ENCODE data around the gene DPYD. TPM values are rescaled to one million over a fixed set of nuclear protein-coding genes. Genes with fewer than 3 reads are reported as not detected.
A peak's percentile ranks its signal among the peaks of the same experiment; 100 is the strongest.

The DPYD gene
- total and polyA plus RNA-seq, 2 donors = 24.7 to 84.3 TPM

DNA sequence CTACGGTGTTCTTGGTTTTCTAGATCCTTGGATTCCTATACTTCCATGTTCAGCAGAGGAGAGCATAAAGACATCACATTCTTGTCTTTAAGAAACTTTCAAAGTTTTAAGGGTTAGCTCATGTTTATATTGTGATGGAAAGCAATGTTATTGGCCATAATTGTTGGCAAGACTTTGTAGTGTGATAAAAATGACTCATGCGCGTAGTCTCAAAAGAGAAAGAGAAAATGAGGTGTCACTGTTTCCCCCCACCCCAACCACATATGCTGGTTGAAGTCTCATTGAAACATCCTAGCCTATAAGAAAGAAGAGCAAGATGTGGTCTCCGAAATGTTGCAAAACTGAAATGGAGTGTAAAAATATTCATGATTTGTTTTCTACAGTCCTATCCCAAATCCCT is 850.5 kb downstream of the DPYD start:
- 72% methylated on average over 4 of the region's 4 CpGs for WGBS
- Histone ChIP-seq H3K4me1 (ENCODE audit: insufficient read depth) (no peaks in the 10 kb centered on the region), H3K36me3 (ENCODE audit: insufficient read depth) (no peaks in the 10 kb centered on the region), H3K27ac (ENCODE audit: low read depth) (no peak overlapping the region), H3K4me3 (ENCODE audit: low read depth, low read length) (no peak overlapping the region)
- DNase-seq (ENCODE audit: extremely low spot score) = no peak

- Histone ChIP-seq H3K27ac (ENCODE audit: low read depth) (no peak overlapping the region), H3K36me3 (ENCODE audit: insufficient read depth) (no peaks in the 10 kb centered on the region), H3K4me3 (ENCODE audit: low read depth, low read length) (no peak overlapping the region), H3K4me1 (ENCODE audit: insufficient read depth) (no peaks in the 10 kb centered on the region)
- DNase-seq (ENCODE audit: extremely low spot score) = no peak
- 87% methylated on average over 2 of the region's 2 CpGs for WGBS
Observed at GRCh38 chr1:97069312-97069711, 851.5 kb downstream of the DPYD start.

DNA sequence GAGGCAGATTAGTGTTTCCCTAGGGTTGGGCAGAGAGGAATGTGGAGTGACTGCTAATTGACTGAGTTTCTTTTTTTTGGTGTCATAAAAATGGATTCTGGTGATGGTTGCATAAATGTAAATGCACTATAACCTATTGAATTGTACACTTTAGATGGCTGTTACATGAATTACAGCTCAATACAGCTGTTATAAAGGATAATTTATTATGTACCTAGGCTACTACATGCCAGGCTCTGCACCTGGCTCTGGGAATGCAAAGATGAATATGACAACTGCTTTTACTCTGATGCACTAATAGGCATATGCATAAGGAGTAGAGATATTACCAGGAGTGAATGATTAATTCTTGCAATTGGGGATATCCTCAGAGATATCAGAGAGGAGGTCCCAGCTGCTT is 854.0 kb downstream of the DPYD start:
- no peak overlapping the region for H3K4me3 ChIP-seq (ENCODE audit: low read depth, low read length)
- no peaks in the 10 kb centered on the region for H3K36me3 ChIP-seq (ENCODE audit: insufficient read depth)
- no peak for DNase-seq (ENCODE audit: extremely low spot score)
- H3K27ac ChIP-seq (ENCODE audit: low read depth) = no peak overlapping the region
- no peaks in the 10 kb centered on the region for H3K4me1 ChIP-seq (ENCODE audit: insufficient read depth)

DNA sequence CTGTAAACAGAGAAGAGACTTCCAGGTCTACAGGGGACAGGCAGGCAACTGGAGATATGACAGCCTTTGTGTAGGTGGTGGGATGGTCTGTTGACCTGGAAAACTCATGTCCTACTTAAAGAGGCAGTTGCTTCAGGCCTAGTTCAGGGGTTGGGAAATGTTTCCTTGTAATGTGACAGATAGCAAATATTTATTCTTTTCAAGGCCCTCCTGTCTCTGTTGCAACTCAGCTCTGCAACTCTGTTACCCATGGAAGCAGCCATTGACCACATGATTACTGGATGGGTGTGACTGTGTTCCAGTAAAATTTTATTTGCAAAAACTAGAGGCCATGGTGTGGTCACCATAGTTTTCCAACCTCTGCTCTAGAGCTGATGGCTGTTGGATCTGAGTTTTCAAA is 857.3 kb downstream of the DPYD start:
- peak; percentile 23 for DNase-seq (ENCODE audit: extremely low spot score)
- Histone ChIP-seq H3K36me3 (ENCODE audit: insufficient read depth) (no peaks in the 10 kb centered on the region), H3K27ac (ENCODE audit: low read depth) (no peak overlapping the region)

GRCh38 chr1:97061604-97062003 is 859.2 kb downstream of the DPYD start:
- Histone ChIP-seq H3K36me3 (ENCODE audit: insufficient read depth) (no peaks in the 10 kb centered on the region), H3K27ac (ENCODE audit: low read depth) (no peak overlapping the region), H3K4me3 (ENCODE audit: low read depth, low read length) (no peak overlapping the region), H3K4me1 (ENCODE audit: insufficient read depth) (no peaks in the 10 kb centered on the region)
- DNase-seq (ENCODE audit: extremely low spot score) = no peak
- WGBS = 87% methylated on average over 2 of the region's 2 CpGs

More for the DNA sequence above, 857.3 kb downstream of the DPYD start:
- H3K4me1 ChIP-seq (ENCODE audit: insufficient read depth) = no peaks in the 10 kb centered on the region
- H3K4me3 ChIP-seq (ENCODE audit: low read depth, low read length) = no peak overlapping the region

DNA sequence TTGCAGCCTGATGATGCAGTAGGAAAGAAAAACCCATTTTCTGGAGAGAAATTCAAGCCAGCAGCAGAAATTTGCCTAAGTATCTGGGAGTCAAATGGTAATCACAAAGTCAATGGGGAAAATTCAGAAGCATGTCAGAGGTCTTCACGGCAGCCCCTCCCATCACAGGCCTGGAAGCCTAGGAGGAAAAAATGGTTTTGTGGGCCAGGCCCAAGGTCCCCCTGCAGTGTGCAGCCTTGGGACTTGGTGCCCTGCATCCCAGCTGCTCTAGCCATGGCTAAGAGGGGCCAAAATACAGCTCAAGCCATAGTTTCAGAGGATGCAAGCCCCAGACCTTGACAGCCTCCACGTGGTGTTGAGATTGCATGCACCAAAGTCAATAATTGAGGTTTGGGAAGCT is 864.4 kb downstream of the DPYD start:
- WGBS = 94% methylated on average over 2 of the region's 2 CpGs
- Histone ChIP-seq H3K4me1 (ENCODE audit: insufficient read depth) (no peaks in the 10 kb centered on the region), H3K27ac (ENCODE audit: low read depth) (no peak overlapping the region), H3K36me3 (ENCODE audit: insufficient read depth) (no peaks in the 10 kb centered on the region), H3K4me3 (ENCODE audit: low read depth, low read length) (no peak overlapping the region)
- no peak for DNase-seq (ENCODE audit: extremely low spot score)

DNA sequence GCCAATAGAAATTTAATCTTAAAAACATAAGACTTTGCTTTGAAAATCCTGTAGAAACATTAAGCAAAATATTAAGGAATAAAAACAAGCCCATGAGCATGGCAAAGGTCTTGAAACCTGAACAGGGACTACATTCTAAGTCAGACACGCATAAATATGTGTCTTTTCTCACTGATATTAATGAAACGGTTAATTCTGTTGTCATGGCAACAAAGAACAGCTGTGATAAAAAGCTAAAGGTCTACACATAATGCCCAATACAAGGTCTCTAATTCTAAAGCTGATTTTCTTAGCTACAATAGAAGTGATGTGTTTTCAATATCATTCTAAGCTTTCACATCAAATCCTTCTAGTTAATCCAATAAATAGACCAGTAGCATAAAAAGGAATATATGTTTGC is 867.6 kb downstream of the DPYD start:
- Histone ChIP-seq H3K36me3 (ENCODE audit: insufficient read depth) (no peaks in the 10 kb centered on the region), H3K27ac (ENCODE audit: low read depth) (no peak overlapping the region), H3K4me1 (ENCODE audit: insufficient read depth) (no peaks in the 10 kb centered on the region), H3K4me3 (ENCODE audit: low read depth, low read length) (no peak overlapping the region)
- DNase-seq (ENCODE audit: extremely low spot score) = no peak
- 82% methylated on average over 2 of the region's 2 CpGs for WGBS

DNA sequence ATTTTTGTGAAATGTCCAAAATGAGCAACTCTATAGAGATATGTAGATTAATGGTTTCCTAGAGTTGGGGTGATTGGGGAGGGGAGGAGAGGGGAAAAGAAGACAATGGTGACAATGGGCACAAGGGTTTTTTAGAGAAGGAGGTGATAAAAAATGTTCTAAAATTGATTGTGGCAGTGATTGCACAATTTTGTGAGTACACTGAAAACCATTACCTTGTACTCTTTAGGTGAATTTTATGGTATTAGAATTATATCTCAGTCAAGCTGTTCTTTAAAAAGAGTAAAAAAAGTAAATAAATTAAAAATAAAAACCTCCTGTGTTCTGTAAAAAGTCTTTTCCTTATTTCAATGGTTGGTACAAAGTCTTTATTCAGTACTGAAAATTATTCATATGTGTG is 869.0 kb downstream of the DPYD start:
- H3K4me1 ChIP-seq (ENCODE audit: insufficient read depth) = no peaks in the 10 kb centered on the region
- H3K36me3 ChIP-seq (ENCODE audit: insufficient read depth) = no peaks in the 10 kb centered on the region
- DNase-seq (ENCODE audit: extremely low spot score) = no peak
- no peak overlapping the region for H3K4me3 ChIP-seq (ENCODE audit: low read depth, low read length)
- H3K27ac ChIP-seq (ENCODE audit: low read depth) = no peak overlapping the region

DNA sequence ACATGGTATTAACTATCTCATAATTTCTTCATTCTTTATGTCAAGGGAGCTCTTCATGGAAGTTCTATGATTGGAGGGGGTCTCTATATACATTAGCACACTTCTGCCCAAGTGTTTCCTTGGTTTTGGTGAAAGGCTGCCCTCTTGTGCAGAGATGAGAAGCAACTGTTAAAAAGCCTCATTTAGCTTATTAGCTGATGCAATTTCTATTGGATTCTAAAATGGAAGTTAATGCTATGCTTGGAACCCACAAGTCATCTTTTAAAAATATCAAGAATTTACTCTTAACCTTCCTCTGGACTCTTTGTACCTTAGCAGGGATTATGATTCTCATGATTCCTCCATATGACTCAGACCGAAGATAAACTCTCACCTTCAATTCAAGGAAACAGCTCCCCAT is 870.3 kb downstream of the DPYD start:
- Histone ChIP-seq H3K4me1 (ENCODE audit: insufficient read depth) (no peaks in the 10 kb centered on the region), H3K4me3 (ENCODE audit: low read depth, low read length) (no peak overlapping the region), H3K36me3 (ENCODE audit: insufficient read depth) (no peaks in the 10 kb centered on the region), H3K27ac (ENCODE audit: low read depth) (no peak overlapping the region)
- DNase-seq (ENCODE audit: extremely low spot score) = no peak
- 97% methylated on average over 1 of the region's 1 CpG for WGBS

- DNase-seq (ENCODE audit: extremely low spot score) = no peak
- H3K36me3 ChIP-seq (ENCODE audit: insufficient read depth) = no peaks in the 10 kb centered on the region
- no peaks in the 10 kb centered on the region for H3K4me1 ChIP-seq (ENCODE audit: insufficient read depth)
- no peak overlapping the region for H3K27ac ChIP-seq (ENCODE audit: low read depth)
- WGBS = 47% methylated on average over 2 of the region's 2 CpGs
- H3K4me3 ChIP-seq (ENCODE audit: low read depth, low read length) = no peak overlapping the region
Observed at GRCh38 chr1:97047421-97047793, 873.4 kb downstream of the DPYD start.

- Histone ChIP-seq H3K4me3 (ENCODE audit: low read depth, low read length) (no peak overlapping the region), H3K4me1 (ENCODE audit: insufficient read depth) (no peaks in the 10 kb centered on the region), H3K27ac (ENCODE audit: low read depth) (no peak overlapping the region), H3K36me3 (ENCODE audit: insufficient read depth) (no peaks in the 10 kb centered on the region)
- DNase-seq (ENCODE audit: extremely low spot score) = no peak
- WGBS = 79% methylated on average over 5 of the region's 5 CpGs
Observed at GRCh38 chr1:97046765-97047420, 873.9 kb downstream of the DPYD start.

DNA sequence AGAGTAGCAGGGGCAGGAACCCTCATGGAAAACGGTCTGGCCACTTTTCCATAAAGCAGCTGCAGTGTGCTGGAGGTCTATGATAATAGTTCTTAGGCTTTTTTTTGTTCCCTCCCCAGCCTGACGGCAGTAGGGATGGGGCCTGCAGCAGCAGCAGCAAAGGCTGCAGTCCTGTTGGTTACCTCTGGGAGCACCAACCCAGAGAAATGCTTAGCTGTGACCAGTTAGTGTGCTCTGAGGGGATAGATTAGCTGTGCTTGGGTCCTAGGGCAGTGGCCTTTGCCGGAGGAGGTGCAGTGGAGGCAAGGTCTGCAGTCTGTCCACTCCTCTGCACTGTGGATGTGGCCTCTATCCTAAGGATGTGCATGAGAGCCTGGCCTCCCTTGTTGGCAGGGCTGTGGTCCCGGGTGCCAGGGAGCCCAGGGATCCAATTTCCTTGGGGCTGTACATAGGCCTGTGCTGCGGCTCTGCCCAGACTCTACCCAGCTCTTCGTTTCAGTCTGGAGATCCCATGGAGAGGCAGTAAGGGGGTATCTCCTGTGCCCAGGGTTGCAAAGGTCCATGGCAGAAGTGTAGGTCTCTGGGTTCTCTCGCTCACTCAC is 876.6 kb downstream of the DPYD start:
- Histone ChIP-seq H3K4me3 (ENCODE audit: low read depth, low read length) (no peak overlapping the region), H3K4me1 (ENCODE audit: insufficient read depth) (no peaks in the 10 kb centered on the region), H3K36me3 (ENCODE audit: insufficient read depth) (no peaks in the 10 kb centered on the region), H3K27ac (ENCODE audit: low read depth) (no peak overlapping the region)
- no peak for DNase-seq (ENCODE audit: extremely low spot score)
- WGBS = 94% methylated on average over 7 of the region's 7 CpGs

GRCh38 chr1:97042551-97042950 is 878.3 kb downstream of the DPYD start:
- Histone ChIP-seq H3K27ac (ENCODE audit: low read depth) (no peak overlapping the region), H3K4me1 (ENCODE audit: insufficient read depth) (no peaks in the 10 kb centered on the region), H3K36me3 (ENCODE audit: insufficient read depth) (no peaks in the 10 kb centered on the region), H3K4me3 (ENCODE audit: low read depth, low read length) (no peak overlapping the region)
- no peak for DNase-seq (ENCODE audit: extremely low spot score)
- 89% methylated on average over 1 of the region's 1 CpG for WGBS

DNA sequence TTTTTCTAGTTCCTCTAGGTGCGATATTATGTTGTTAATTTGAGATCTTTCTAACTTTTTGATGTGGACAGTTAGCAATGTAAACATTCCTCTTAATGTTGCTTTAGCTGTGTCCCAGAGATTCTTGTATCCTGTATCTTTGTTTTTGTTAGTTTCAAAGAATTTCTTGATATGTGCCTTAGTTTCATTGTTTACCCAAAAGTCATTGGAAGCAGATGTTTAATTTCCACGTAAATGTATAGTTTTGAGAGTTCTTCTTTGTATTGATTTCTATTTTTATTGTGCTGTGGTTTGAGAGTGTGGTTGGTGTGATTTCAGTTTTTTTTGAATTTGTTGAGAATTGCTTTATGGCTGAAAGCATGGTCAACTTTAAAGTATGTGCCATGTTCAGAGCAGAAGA is 879.8 kb downstream of the DPYD start:
- DNase-seq (ENCODE audit: extremely low spot score) = no peak
- no peak overlapping the region for H3K27ac ChIP-seq (ENCODE audit: low read depth)
- WGBS = 72% methylated on average over 2 of the region's 2 CpGs

GRCh38 chr1:97038410-97038809 is 882.4 kb downstream of the DPYD start:
- Histone ChIP-seq H3K4me1 (ENCODE audit: insufficient read depth) (no peaks in the 10 kb centered on the region), H3K27ac (ENCODE audit: low read depth) (no peak overlapping the region), H3K36me3 (ENCODE audit: insufficient read depth) (no peaks in the 10 kb centered on the region), H3K4me3 (ENCODE audit: low read depth, low read length) (no peak overlapping the region)
- 91% methylated on average over 4 of the region's 4 CpGs for WGBS
- no peak for DNase-seq (ENCODE audit: extremely low spot score)

More for the DNA sequence above, 879.8 kb downstream of the DPYD start:
- Histone ChIP-seq H3K4me3 (ENCODE audit: low read depth, low read length) (no peak overlapping the region), H3K36me3 (ENCODE audit: insufficient read depth) (no peaks in the 10 kb centered on the region), H3K4me1 (ENCODE audit: insufficient read depth) (no peaks in the 10 kb centered on the region)
